Neutrophil (primary cell): ENCODE measurements around the gene REPIN1.

Experiments
- H3K27ac ChIP-seq: fragments of 200-600 bp; sonication (generic); 2 replicates; pipeline ENCODE4 v1.5.1; 2016; ENCODE audit warnings: mild to moderate bottlenecking, moderate library complexity
- H3K27me3 ChIP-seq: fragments of 200-600 bp; sonication (generic); 2 replicates; pipeline ENCODE4 v1.6.0; 2016; ENCODE audit warnings: mild to moderate bottlenecking
- H3K36me3 ChIP-seq: fragments of 200-600 bp; sonication (generic); 2 replicates; pipeline ENCODE4 v1.5.1; 2017
- H3K4me1 ChIP-seq, 2 experiments: fragments of 200-600 bp in 1 of 2; sonication (generic) in 1 of 2; 1 replicate in 1 of 2; 2 replicates in 1 of 2; pipeline versions ENCODE4 v1.5.1 to v1.6.1; 2013 to 2016; ENCODE audit warnings: low read depth in 1 of 2, low read length in 1 of 2, mild to moderate bottlenecking in 1 of 2, moderate library complexity in 1 of 2; ENCODE audit not compliant: control insufficient read depth in 1 of 2, insufficient read depth in 1 of 2
- H3K4me3 ChIP-seq, 2 experiments: fragments of 200-600 bp in 1 of 2; sonication (generic) in 1 of 2; 1 replicate in 1 of 2; 2 replicates in 1 of 2; pipeline ENCODE4 v1.5.1; 2013 to 2016; ENCODE audit warnings: low read depth in 1 of 2, low read length in 1 of 2, mild to moderate bottlenecking in 1 of 2, moderate library complexity in 1 of 2
- H3K9me3 ChIP-seq: fragments of 200-600 bp; sonication (generic); 2 replicates; pipeline ENCODE4 v1.5.1; 2016
- TF ChIP-seq, protein P1 (sequence below): fragments of 200-600 bp; sonication (generic); IDR thresholded peaks from 2 replicates; pipeline ENCODE4 v1.5.1; 2016; ENCODE audit warnings: antibody characterized with exemption

The REPIN1 gene

DNA sequence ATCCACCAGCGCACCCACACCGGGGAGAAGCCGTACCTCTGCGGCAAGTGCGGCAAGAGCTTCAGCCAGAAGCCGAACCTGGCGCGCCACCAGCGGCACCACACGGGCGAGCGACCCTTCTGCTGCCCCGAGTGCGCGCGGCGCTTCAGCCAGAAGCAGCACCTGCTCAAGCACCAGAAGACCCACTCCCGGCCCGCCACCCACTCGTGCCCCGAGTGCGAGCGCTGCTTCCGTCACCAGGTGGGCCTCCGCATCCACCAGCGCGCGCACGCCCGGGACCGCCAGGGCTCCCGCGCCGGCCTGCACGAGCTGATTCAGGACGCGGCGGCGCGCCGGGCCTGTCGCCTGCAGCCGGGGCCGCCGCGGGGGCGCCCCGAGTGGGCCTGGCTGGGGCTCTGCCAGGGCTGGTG, 28.2 kb downstream of the REPIN1 start:
- Histone ChIP-seq H3K27ac (no peak overlapping the region), H3K27me3 (no peaks in the 10 kb centered on the region), H3K36me3 (peaks cover 30% of the 10 kb centered on the region), H3K9me3 (no peaks in the 10 kb centered on the region), H3K4me1 (no peaks in the 10 kb centered on the region), H3K4me3 (no peak overlapping the region)
- TF ChIP-seq, protein P1, sequence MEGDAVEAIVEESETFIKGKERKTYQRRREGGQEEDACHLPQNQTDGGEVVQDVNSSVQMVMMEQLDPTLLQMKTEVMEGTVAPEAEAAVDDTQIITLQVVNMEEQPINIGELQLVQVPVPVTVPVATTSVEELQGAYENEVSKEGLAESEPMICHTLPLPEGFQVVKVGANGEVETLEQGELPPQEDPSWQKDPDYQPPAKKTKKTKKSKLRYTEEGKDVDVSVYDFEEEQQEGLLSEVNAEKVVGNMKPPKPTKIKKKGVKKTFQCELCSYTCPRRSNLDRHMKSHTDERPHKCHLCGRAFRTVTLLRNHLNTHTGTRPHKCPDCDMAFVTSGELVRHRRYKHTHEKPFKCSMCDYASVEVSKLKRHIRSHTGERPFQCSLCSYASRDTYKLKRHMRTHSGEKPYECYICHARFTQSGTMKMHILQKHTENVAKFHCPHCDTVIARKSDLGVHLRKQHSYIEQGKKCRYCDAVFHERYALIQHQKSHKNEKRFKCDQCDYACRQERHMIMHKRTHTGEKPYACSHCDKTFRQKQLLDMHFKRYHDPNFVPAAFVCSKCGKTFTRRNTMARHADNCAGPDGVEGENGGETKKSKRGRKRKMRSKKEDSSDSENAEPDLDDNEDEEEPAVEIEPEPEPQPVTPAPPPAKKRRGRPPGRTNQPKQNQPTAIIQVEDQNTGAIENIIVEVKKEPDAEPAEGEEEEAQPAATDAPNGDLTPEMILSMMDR, result no peak

GRCh38 chr7:150397346-150398107, 28.9 kb downstream of the REPIN1 start:
- no peaks in the 10 kb centered on the region for H3K9me3 ChIP-seq
- no peak overlapping the region for H3K4me3 ChIP-seq
- H3K4me1 ChIP-seq, result no peaks in the 10 kb centered on the region
- no peak overlapping the region for H3K27ac ChIP-seq
- no peaks in the 10 kb centered on the region for H3K27me3 ChIP-seq
- TF ChIP-seq, protein P1, result no peak
- H3K36me3 ChIP-seq, result peaks cover 30% of the 10 kb centered on the region

GRCh38 chr7:150398108-150398964, 29.7 kb downstream of the REPIN1 start:
- TF ChIP-seq, protein P1, result no peak
- no peaks in the 10 kb centered on the region for H3K4me1 ChIP-seq
- H3K9me3 ChIP-seq, result no peaks in the 10 kb centered on the region
- H3K27me3 ChIP-seq, result no peaks in the 10 kb centered on the region
- no peak overlapping the region for H3K27ac ChIP-seq
- no peak overlapping the region for H3K4me3 ChIP-seq
- H3K36me3 ChIP-seq, result peaks cover 30% of the 10 kb centered on the region

GRCh38 chr7:150398965-150399320, 30.3 kb downstream of the REPIN1 start:
- Histone ChIP-seq H3K36me3 (peaks cover 30% of the 10 kb centered on the region), H3K4me1 (no peaks in the 10 kb centered on the region), H3K27me3 (no peaks in the 10 kb centered on the region), H3K9me3 (no peaks in the 10 kb centered on the region), H3K4me3 (no peak overlapping the region), H3K27ac (no peak overlapping the region)
- TF ChIP-seq, protein P1, result no peak

DNA sequence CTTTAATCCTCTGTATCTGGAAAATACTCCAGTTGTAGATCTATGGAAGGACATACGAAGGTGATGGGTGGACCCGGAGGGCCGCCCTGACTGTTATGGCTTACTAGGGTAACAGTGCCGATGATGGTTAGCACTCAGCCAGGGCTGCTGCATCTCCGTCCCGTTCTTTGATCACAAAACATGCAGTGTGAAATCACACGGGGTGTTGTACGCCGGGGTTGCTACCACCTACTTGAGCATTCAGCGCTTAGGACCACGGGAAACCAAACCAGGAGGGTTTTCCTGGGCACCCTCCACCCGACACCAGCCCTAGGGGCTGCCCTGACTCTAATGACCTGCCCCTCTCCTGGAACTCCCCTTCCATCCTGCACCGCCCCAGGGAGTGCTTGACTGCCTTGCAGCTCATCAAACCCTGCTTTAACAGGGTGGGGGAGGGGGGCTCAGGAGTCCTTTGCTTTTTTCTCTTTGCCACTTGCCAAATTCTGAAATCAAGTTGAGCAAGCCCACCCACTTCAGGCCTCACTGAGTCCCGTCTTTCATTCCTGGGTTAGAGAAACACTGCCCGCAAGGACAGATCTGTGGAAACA, 30.9 kb downstream of the REPIN1 start:
- no peak overlapping the region for H3K27ac ChIP-seq
- no peak overlapping the region for H3K4me3 ChIP-seq
- TF ChIP-seq, protein P1, result no peak
- no peaks in the 10 kb centered on the region for H3K9me3 ChIP-seq
- peaks cover 0 to 4% of the 10 kb centered on the region in 2 experiments for H3K4me1 ChIP-seq
- peaks cover 4% of the 10 kb centered on the region for H3K27me3 ChIP-seq
- peaks cover 30% of the 10 kb centered on the region for H3K36me3 ChIP-seq
